Left lung (tissue), 10 donors: ENCODE measurements around the gene SMCO2. TPM values are rescaled to one million over a fixed set of nuclear protein-coding genes. Genes with fewer than 3 reads are reported as not detected.

Source experiments
- ATAC-seq: fragments of 200-7000 bp; cut with Tn5 transposase; one replicate; pipeline ENCODE4 v1.9.1; 2020; ENCODE audit warnings: moderate library complexity
- DNase-seq, 4 donors: peaks; one replicate each; pipeline ENCODE4 v3.0.0-alpha.2; 2013 to 2020
- H3K27ac ChIP-seq, 2 donors: fragments of 200-600 bp; sonication (generic) in 1 of 2; one replicate each; pipeline versions ENCODE4 v1.5.0 to v1.8.0; 2020 to 2021
- H3K27me3 ChIP-seq, 2 donors: fragments of 200-600 bp; sonication (generic) in 1 of 2; one replicate each; pipeline versions ENCODE4 v1.5.0 to v1.8.0; 2020 to 2021
- H3K36me3 ChIP-seq, 2 donors: fragments of 200-600 bp; sonication (generic) in 1 of 2; one replicate each; pipeline versions ENCODE4 v1.5.0 to v1.8.0; 2020 to 2021
- H3K4me1 ChIP-seq, 2 donors: fragments of 200-600 bp; one replicate each; pipeline ENCODE4 v1.8.0; 2021
- H3K4me3 ChIP-seq, 2 donors: fragments of 200-600 bp; sonication (generic) in 1 of 2; one replicate each; pipeline versions ENCODE4 v1.5.0 to v1.8.0; 2020 to 2021; ENCODE audit warnings: mild to moderate bottlenecking in 1 of 2
- H3K9me3 ChIP-seq, 2 donors: fragments of 200-600 bp; sonication (generic) in 1 of 2; one replicate each; pipeline versions ENCODE4 v1.5.0 to v1.8.0; 2020 to 2021
- intact Hi-C, 2 donors: fragments of 100-400 bp; cut with DNase I; formaldehyde crosslinking; loops; one replicate each; pipeline versions ENCODE4 v1.11.2 to v1.14.2; 2022
- polyA plus RNA-seq, 6 donors: library from polyadenylated mRNA; unstranded; fragments of 120-200 nt; gene quantifications; one replicate each; pipeline ENCODE4 v1.2.1, GENCODE V29; 2013; ENCODE audit not compliant: insufficient read length in 6 of 6
- total RNA-seq, 2 donors: library from RNA; stranded (reverse); fragmentation: NEBNext Ultra II Directional; extraction: Animal tissue kit (Norgen Biotek cat#: 25700); gene quantifications; one replicate each; pipeline ENCODE4 v1.2.1, GENCODE V29; 2021
- TF ChIP-seq, protein P1 (sequence below), 2 donors: fragments of 200-600 bp; sonication (generic) in 1 of 2; IDR thresholded peaks; one replicate each; pipeline versions ENCODE4 v1.5.0 to v1.8.0; 2021; ENCODE audit warnings: antibody characterized with exemption in 2 of 2
- donor health status: DM: no; HTN: yes; CAD: no.
- donor health status: DM: no; HTN: no; CAD: no.

SMCO2 gene
- total and polyA plus RNA-seq, 8 donors = 0.17 to 0.60 (median 0.27) TPM; not detected in 2

GRCh38 chr12:27534060-27534764 lies 87.7 kb downstream of the SMCO2 start:
- Histone ChIP-seq H3K36me3 (peaks cover 0 to 4% of the 10 kb centered on the region in 2 donors), H3K4me3 (no peak overlapping the region), H3K27me3 (no peaks in the 10 kb centered on the region), H3K4me1 (peaks cover 4 to 18% of the 10 kb centered on the region in 2 donors), H3K27ac (peak overlapping the region in 1 of 2 donors; percentile 1), H3K9me3 (no peaks in the 10 kb centered on the region)
- TF ChIP-seq, protein P1, sequence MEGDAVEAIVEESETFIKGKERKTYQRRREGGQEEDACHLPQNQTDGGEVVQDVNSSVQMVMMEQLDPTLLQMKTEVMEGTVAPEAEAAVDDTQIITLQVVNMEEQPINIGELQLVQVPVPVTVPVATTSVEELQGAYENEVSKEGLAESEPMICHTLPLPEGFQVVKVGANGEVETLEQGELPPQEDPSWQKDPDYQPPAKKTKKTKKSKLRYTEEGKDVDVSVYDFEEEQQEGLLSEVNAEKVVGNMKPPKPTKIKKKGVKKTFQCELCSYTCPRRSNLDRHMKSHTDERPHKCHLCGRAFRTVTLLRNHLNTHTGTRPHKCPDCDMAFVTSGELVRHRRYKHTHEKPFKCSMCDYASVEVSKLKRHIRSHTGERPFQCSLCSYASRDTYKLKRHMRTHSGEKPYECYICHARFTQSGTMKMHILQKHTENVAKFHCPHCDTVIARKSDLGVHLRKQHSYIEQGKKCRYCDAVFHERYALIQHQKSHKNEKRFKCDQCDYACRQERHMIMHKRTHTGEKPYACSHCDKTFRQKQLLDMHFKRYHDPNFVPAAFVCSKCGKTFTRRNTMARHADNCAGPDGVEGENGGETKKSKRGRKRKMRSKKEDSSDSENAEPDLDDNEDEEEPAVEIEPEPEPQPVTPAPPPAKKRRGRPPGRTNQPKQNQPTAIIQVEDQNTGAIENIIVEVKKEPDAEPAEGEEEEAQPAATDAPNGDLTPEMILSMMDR (IDR thresholded peaks at IDR 0.05) = no peak
- DNase-seq (no peak), ATAC-seq (no peak)
- intact Hi-C loops = no loop called here

- H3K4me3 ChIP-seq = no peak overlapping the region
- DNase-seq = no peak
- intact Hi-C loops = no loop called here
- H3K9me3 ChIP-seq = no peaks in the 10 kb centered on the region
- TF ChIP-seq, protein P1 (IDR thresholded peaks at IDR 0.05) = no peak
- no peak for ATAC-seq
- H3K27ac ChIP-seq = peak overlapping the region in 1 of 2 donors; percentile 1
- H3K27me3 ChIP-seq = no peaks in the 10 kb centered on the region
- peaks cover 4 to 18% of the 10 kb centered on the region in 2 donors for H3K4me1 ChIP-seq
- H3K36me3 ChIP-seq = peaks cover 0 to 4% of the 10 kb centered on the region in 2 donors
Measured at GRCh38 chr12:27534765-27535161, 88.2 kb downstream of the SMCO2 start.

DNA sequence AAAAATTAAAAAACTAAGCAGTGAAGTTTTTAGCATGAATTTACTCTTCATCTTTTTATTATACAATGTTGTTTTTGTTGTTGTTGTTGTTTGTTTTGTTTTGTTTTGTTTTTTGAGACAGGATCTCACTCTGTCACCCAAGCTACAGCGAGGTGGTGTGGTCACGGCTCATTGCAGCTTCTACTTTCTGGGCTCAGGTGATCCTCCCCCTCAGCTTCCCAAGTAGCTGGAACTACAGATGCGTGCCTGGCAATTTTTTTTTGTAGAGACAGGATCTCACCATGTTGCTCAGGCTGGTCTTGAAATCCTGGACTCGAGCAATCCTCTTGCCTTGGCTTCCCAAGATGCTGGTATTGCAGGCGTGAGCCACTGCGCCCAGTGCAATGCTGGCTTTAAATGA lies 88.8 kb downstream of the SMCO2 start:
- no peak for DNase-seq
- TF ChIP-seq, protein P1 (IDR thresholded peaks at IDR 0.05) = no peak
- Histone ChIP-seq H3K4me3 (no peak overlapping the region), H3K9me3 (no peaks in the 10 kb centered on the region), H3K27me3 (no peaks in the 10 kb centered on the region), H3K36me3 (peaks cover 0 to 4% of the 10 kb centered on the region in 2 donors), H3K4me1 (peaks cover 4 to 18% of the 10 kb centered on the region in 2 donors), H3K27ac (no peak overlapping the region)
- ATAC-seq = no peak
- intact Hi-C loops = no loop called here

DNA sequence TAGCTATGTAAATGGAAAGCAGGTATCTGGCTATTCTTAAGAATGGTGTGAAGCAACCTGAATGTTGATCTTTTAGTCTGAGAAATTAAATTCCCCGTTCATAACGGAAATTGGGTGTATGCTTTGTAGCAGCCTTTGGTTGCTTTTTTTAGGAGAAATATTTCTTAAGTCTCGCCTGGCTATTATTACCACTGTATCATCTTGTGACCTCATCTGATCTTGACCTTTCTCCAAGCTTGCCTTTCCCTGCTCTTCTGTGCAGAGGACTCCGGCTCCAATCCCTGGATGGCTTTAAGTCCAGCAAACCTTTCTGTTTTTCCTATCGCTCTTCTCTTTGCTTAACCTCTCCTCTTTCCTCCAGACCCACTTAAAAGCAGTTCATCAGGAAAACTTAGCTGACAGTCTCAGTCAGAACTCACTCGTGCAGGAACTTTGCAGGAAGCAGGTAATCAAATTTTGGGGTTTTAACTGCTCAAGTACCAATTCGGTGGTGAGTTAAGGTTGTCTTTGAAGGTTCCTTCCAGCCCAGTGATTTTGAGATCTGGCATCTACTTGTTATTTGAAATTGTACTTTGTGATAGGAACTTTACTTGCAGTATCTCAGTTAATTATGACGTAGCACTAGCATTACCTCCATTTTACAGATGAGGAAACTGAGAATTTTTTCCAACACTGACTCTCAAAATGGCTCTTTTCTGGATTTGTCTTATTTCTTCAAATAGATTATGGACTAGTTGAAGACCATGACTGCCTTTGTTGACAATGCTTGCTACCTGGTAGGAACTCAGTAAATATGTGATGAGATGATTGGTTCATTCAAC lies 91.5 kb downstream of the SMCO2 start:
- peaks cover 0 to 4% of the 10 kb centered on the region in 2 donors for H3K36me3 ChIP-seq
- H3K4me3 ChIP-seq = no peak overlapping the region
- ATAC-seq (no peak), DNase-seq (no peak)
- no peaks in the 10 kb centered on the region for H3K27me3 ChIP-seq
- H3K27ac ChIP-seq = no peak overlapping the region
- TF ChIP-seq, protein P1 (IDR thresholded peaks at IDR 0.05) = no peak
- intact Hi-C loops = no loop called here
- H3K4me1 ChIP-seq = peaks cover 4 to 15% of the 10 kb centered on the region in 2 donors
- no peaks in the 10 kb centered on the region for H3K9me3 ChIP-seq

DNA sequence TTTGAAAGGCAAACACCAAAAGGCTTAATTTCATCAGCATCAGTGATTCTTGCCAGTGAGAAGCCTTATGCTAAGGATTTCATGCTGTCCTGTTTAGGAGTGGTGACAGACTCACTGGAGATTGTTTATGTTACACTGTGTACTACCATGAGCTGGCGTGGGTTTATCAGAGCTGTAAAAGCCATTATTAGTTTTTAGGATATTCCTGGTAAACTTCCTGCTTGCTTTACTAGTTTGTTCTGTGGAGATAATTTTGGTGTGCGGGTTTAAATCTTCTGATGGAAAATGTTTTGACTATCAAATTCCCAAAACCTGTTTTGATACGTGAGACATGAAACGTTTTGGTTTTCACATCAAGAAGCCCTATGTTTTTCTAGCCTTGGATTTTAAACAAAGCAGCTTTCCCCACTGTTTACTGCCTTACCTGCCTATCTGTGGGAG lies 92.7 kb downstream of the SMCO2 start:
- no peaks in the 10 kb centered on the region for H3K9me3 ChIP-seq
- H3K4me3 ChIP-seq = no peak overlapping the region
- TF ChIP-seq, protein P1 (IDR thresholded peaks at IDR 0.05) = no peak
- ATAC-seq (no peak), DNase-seq (peak in 1 of 4 donors; percentile 54)
- peaks cover 4 to 15% of the 10 kb centered on the region in 2 donors for H3K4me1 ChIP-seq
- no peak overlapping the region for H3K27ac ChIP-seq
- intact Hi-C loops = no loop called here
- H3K27me3 ChIP-seq = no peaks in the 10 kb centered on the region
- peaks cover 0 to 4% of the 10 kb centered on the region in 2 donors for H3K36me3 ChIP-seq
